Stimulated activated CD4-positive, alpha-beta T cell treated with anti-CD3 and anti-CD28 coated beads, Interleukin-4, amount 100 ng/mL, for 24 hours (primary cell): ENCODE measurements around the gene PAFAH2.
A peak's percentile ranks its signal among the peaks of the same experiment; 100 is the strongest.

Source experiments
- DNase-seq: peaks from one replicate; pipeline ENCODE4 v3.0.0-alpha.2; 2020

Gene PAFAH2

DNA sequence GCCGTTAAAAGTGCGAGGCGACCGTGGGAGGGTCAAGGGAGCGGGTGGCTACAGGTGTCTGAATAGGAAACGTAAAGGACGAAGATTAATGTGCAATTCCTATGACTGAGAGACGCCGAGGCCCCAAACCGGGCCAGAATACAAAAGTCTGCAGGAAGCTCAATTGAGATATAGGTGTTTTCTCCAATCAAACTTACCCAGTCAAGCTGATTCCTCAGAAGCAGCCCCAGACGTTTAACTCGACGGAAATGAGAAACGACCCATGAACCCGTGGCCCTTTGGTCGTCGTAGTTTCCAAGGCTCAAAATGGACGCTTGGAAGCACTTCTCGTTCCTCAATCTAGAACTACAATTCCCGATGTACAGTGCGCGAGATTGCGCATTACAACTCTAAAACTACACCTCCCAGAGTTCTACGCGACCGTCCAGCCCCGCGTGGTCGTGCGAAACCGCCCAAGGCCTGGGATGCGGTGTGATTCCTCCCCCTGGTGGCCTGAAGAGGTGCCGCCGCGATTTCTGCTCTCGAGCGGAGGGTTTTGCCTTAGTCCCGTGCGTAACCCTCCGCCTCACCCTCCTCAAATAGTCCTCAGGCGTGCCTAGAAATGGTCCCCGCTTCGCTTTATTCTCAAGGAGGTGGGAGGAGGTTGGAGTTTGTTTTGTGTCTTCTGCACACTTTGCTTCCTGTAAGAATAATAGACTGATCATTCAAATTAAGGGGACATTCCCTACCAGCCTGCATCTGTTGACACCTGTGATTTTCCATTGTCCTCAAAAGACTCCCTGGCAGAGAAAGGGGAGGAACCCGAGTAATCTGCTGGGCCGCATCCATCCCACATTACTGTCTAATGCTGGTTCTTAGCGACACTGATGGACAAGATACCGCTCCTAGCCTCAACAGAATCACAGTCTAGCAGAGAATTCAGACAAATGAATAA, at the start of gene PAFAH2:
TSS of gene PAFAH2 (minus strand) at position 236 of the 934 bp plus-strand sequence. CDS start 7,247 bp downstream, outside the sequence.
- peak; percentile 97 for DNase-seq

- no peak for DNase-seq
These were observed 49.5 kb upstream of the PAFAH2 start for GRCh38 chr1:26047278-26047874.

GRCh38 chr1:26046246-26047095, 48.6 kb upstream of the PAFAH2 start:
- no peak for DNase-seq

GRCh38 chr1:26045722-26046245, 47.9 kb upstream of the PAFAH2 start, which contains the start of gene SLC30A2:
Gene SLC30A2, minus strand, starts transcription at chr1:26046118. Its CDS starts 222 bp downstream, at chr1:26045896.
- DNase-seq: no peak

DNA sequence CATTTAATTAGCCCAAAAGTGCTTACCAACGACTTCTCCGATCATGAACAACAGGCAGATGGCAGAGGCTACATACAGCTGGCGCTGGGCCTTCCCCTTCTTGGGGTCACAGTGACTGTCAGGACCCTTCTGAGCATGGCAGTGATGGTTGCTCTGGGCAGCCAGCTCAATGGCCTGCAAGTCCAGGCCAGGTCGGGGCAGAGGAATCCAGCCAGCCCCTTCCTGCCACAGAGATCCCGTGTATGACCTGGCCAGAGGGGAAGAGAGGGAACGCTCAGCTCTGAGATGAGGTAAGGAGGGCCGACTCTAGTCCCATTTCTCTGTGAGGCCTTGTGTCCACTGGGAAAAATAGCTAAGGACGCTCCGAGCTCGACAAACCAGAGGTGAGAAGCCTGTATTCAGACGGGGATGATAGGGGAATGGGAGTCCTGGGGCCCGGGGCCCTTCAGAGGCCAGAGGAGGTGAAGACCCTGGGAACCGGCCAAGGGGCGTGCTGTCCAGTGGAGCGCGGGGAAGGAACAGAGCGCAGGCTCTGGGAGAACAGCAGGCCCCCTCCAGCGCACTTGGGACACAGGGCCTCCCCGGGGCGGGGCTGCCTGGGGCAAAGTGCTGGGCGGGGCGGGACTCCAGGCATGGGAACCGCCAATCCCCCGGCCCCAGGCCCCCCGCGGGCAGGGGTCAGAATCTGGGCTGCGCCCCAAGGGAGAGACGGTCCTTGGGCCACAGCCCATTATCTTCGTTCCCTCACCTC, 47.3 kb upstream of the PAFAH2 start:
- DNase-seq: no peak

GRCh38 chr1:26044414-26044813, 46.6 kb upstream of the PAFAH2 start:
- DNase-seq: no peak

DNA sequence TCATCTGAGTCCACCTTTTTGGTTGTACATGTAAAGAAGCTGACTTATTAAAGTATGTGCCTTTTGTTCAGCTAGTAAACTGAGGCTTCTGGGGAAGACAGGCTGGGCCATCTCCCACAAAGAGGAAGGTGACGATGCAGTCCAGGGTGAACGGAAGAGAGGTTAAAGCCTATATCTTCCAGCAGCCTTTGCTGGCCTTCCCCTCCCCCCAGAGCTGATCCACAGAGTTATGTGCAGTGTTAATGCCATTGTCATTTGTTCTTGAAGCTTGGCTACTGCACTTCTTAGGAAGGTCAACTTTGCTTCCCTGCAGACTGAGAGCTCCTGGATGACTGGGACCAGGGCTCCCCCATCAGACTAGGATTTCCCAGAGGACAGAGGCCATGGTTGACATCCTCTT, 45.9 kb upstream of the PAFAH2 start:
- no peak for DNase-seq

DNA sequence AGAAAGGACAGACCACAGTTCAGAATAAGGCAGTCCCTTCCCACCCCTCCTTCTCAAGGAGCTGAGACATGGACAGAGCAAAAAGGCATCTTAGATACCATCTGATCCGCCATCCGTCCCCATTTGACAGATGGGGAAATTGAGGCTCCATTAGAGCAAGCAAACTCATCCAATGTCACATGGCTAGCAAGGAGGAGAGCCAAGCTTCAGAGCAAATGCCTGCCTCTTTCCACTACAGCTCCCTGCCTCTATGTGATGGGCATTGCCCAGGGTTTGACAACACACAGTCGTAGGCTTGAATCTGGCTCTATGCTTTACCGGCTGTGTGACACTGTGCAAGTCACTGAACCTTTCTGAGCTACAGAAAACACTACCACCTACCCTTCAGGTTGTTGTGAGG, 44.1 kb upstream of the PAFAH2 start:
- no peak for DNase-seq

GRCh38 chr1:26041401-26041800, 43.5 kb upstream of the PAFAH2 start:
- no peak for DNase-seq

- no peak for DNase-seq
These were observed 41.0 kb upstream of the PAFAH2 start for GRCh38 chr1:26038904-26039303.

GRCh38 chr1:26038477-26038876, 40.6 kb upstream of the PAFAH2 start:
- no peak for DNase-seq

DNA sequence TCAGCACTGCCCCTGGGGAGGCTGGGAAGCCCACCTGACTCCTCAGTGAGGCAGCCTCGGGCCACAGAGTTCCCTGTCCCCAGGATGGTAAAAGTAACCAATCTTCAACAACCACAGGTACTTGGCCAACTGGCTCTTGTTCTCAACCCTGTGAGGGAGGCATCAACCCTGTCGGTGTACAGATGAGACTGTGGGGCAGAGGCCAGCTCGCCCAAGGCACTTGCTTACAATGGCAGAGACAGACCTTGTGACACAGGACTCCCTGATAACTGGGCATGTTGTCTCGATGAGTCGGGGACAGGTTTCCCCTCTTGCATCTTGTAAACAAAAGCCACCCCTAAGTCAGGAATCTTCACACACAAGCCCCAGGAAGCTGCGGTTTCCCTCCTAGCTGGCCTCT, 40.0 kb upstream of the PAFAH2 start:
- no peak for DNase-seq

GRCh38 chr1:26036756-26037281, 39.0 kb upstream of the PAFAH2 start:
- no peak for DNase-seq

DNA sequence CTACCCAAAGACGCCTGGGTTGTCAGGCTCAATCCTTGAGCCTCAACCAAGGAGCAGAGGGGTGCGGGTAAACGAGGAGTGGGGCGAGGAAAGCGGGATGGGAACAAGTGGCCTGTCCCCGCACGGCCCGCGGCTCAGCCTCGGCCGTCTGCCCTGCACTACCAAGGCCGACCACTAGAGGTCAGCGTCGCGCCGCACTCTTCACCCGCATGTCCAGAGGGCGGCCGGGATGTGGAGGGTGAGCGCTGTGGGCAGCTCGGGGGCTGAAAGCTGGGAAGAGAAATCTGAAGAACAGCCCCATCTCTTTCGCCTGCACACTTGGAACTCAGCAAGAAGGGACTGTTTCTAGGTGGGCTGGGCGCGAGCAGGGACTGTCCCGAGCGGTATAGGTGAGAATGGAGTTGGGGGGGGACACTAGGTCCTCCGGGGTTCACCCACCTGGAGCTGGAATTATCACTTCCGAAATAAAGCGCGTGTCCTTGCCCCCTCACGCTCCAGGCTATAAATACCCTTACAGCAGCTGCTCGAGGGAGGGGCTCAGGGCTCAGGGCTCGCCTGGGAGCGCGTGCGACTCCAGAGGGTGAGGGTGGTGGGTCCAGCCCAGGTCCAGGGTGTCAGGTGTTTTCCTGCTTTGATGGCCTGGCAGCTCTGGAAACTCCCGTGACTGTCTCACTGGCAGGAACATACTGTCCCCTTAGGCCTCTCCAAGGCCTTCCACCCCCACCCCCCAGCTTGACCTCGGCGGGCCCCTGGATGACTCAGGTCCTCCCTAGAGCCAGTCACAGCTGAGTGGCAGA, 38.3 kb upstream of the PAFAH2 start:
- DNase-seq: peak; percentile 77

DNA sequence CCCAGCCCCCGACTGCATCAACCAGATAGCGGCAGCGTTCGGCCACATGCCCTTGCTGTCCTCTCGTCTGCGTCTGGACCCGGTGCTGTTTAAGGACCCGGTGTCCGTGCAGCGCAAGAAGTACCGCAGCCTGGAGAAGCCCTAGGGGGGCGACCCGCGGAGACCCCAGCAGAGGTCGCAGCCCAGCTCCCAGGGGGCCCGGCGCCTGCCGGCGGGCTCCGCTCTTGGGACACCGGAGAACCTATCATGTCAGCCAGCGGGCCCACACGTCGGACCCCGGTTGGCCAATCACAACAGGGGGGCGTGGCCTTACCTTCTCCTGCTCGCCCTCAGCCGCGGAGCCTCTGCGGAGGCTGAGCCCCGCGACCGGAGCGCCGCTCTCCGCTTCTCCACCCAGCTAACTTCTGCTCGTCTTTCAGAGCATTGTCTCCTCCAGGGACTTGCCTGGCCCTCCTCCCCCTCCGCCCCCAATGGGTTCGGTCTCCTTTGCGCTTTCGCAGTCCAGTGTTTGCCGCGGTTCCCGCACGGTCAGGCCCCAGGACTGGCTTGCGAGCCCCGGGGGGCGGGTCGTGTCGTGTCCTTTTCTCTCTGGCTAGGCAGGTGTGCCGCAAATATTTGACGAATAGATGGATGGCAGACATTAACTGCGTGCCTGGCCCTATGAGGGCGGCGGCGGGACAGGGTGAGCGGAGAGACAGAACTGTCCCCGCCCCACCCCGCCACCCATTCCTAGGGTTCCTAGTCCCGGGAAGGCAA, 37.5 kb upstream of the PAFAH2 start:
- DNase-seq: peak; percentile 94

DNA sequence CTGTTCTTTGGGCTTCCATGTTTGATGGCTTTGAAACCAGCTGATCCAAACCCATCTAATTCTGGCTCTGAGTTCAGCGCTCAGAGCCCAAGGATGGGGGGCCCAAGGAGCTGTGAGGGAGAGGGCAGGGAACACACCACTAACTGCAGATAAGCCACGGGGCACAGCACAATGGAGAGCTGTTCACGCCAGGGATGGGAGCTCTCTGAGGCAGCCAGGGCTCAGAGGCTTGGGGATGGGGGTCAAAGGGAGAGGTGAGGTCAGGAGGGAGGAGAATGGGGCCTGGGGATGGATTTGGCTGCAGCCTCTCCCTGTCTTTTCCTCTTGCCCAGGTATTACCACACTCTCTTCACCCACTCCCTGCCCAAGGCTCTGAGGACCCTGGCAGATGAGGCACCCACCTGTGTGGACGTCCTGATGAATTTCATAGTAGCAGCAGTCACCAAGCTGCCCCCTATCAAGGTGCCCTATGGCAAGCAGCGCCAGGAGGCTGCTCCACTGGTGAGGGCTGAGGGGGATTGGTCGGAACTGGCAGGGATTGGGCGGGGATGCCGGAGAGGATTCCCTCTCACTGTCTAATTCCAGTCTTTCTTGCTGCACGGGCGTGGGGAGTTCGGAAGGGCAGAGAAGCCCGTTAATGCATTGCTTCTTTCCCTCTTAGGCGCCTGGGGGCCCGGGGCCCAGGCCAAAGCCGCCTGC, 36.8 kb upstream of the PAFAH2 start:
- DNase-seq: no peak

GRCh38 chr1:26032656-26033357, 34.9 kb upstream of the PAFAH2 start:
- no peak for DNase-seq

DNA sequence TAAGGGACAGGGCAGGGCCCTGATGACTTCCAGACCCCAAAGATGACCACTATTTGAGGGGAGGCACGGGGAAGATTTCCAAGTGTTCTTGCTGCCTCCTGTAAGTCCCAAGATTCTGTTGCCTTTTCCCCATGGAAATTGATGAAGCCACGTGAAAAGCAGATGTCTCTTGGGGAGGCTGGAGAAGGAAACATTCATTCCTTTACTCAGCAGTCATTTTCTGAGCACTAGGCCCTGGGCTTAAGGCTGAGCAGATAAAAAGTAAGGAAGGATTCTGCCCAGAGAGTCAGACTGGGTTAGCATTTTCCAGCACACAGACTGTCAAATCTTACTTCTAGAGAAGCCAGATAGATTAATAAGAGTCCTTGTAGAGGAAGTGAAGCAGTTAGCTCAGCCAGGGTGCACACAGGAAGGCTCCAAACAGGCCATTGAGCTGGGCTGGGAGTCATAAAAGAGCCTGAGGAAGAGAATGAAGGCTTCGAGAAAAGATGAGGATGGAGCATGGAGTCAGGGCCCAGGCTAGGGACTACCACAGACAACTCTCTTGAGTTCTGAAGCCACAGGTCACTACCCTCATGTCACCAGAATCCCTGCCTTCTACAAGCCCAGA, 33.9 kb upstream of the PAFAH2 start:
- no peak for DNase-seq

DNA sequence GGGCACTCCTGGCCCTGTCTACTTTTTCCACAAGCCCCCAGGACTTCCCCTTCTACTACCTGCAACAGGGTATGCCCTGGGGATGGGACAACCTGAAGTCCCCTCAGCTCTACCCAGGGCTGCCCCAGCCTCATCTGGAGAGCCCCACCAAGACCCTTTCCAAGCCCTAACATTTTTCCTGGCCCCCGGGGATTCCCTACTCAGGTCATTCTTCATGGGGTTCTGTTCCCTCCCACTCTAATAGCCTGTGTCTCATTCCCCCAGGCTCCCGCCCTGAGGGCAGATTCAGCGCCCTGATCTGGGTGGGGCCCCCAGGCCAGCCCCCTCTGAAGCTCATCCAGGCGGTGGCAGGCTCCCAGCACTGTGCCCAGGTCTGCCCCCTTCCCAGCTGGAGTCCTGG, 33.3 kb upstream of the PAFAH2 start:
- no peak for DNase-seq
